WTC11 (cell line): ENCODE measurements around the gene CTNNA3. TPM values are rescaled to one million over a fixed set of nuclear protein-coding genes. Genes with fewer than 3 reads are reported as not detected.

Experiments used
- ATAC-seq: fragments of 200-7000 bp; cut with Tn5 transposase; 2 replicates; pipeline ENCODE4 v1.10.0; 2021; ENCODE audit warnings: mild to moderate bottlenecking, moderate library complexity
- CTCF ChIA-PET: fragments of 300-600 bp; sonication (Branson Sonifier 250); formaldehyde crosslinking; loops from one replicate; lab custom pipeline; 2021; ENCODE audit warnings: antibody characterized with exemption; lab: Charles Lee
- POLR2A ChIA-PET: fragments of 350-600 bp; sonication (Branson Sonifier 250); formaldehyde crosslinking; loops from one replicate; lab custom pipeline; 2021; ENCODE audit warnings: antibody characterized with exemption; lab: Charles Lee
- DNase-seq: peaks from one replicate; pipeline ENCODE4 v3.0.0; 2021; ENCODE audit warnings: low spot score
- H3K27ac Mint-ChIP-seq: 2 replicates; pipeline ENCODE4 v1.8.0; 2021; ENCODE audit warnings: mixed read lengths
- H3K27me3 Mint-ChIP-seq: 2 replicates; pipeline ENCODE4 v1.8.0; 2021; ENCODE audit warnings: low read depth, mild to moderate bottlenecking, moderate library complexity, mixed read lengths
- H3K36me3 Mint-ChIP-seq: 2 replicates; pipeline ENCODE4 v1.8.0; 2021; ENCODE audit warnings: mixed read lengths
- H3K4me1 Mint-ChIP-seq: 2 replicates; pipeline ENCODE4 v1.8.0; 2022; ENCODE audit warnings: mixed read lengths
- H3K4me3 Mint-ChIP-seq: 2 replicates; pipeline ENCODE4 v1.8.0; 2021; ENCODE audit warnings: mild to moderate bottlenecking, moderate library complexity, mixed read lengths
- H3K9me3 Mint-ChIP-seq: 2 replicates; pipeline ENCODE4 v1.8.0; 2021; ENCODE audit warnings: mixed read lengths
- EMX1 ChIP-seq: fragments of 250-450 bp; sonication (Bioruptor Pico); IDR thresholded peaks from 2 replicates; pipeline ENCODE4 v1.8.0; 2021; ENCODE audit warnings: mild to moderate bottlenecking
- FOXP1 ChIP-seq: sonication (generic); formaldehyde crosslinking; IDR thresholded peaks from 2 replicates; pipeline ENCODE4 v1.8.0; 2022; ENCODE audit warnings: missing genetic modification reagents, mild to moderate bottlenecking, moderate library complexity, borderline replicate concordance
- GABPB1 ChIP-seq: sonication (generic); formaldehyde crosslinking; IDR thresholded peaks from 2 replicates; pipeline ENCODE4 v1.8.1; 2023; ENCODE audit warnings: mild to moderate bottlenecking, missing genetic modification reagents
- GTF2I ChIP-seq: fragments of 250-450 bp; sonication (Bioruptor Pico); conservative IDR thresholded peaks from 2 replicates; pipeline ENCODE4 v1.4.0; 2021; ENCODE audit warnings: mild to moderate bottlenecking
- JAZF1 ChIP-seq: fragments of 250-450 bp; sonication (Bioruptor Pico); IDR thresholded peaks from 2 replicates; pipeline ENCODE4 v1.9.0; 2021; ENCODE audit warnings: moderate library complexity, mild to moderate bottlenecking, inconsistent platforms
- RORB ChIP-seq: fragments of 250-450 bp; sonication (Bioruptor Pico); IDR thresholded peaks from 2 replicates; pipeline ENCODE4 v1.9.0; 2021; ENCODE audit warnings: mild to moderate bottlenecking
- total RNA-seq: library from RNA; stranded (reverse); gene quantifications from 3 replicates; pipeline ENCODE4 v1.2.3, GENCODE V29; 2021
- TF ChIP-seq, protein P1 (sequence below): sonication (generic); formaldehyde crosslinking; IDR thresholded peaks from 2 replicates; pipeline ENCODE4 v1.8.1; 2023; ENCODE audit warnings: mild to moderate bottlenecking, missing genetic modification reagents, moderate library complexity
- TF ChIP-seq, protein P2 (sequence below): sonication (generic); formaldehyde crosslinking; IDR thresholded peaks from 2 replicates; pipeline ENCODE4 v1.8.1; 2022; ENCODE audit warnings: low read depth, missing genetic modification reagents, borderline replicate concordance
- TF ChIP-seq, protein P3 (sequence below): fragments of 250-450 bp; sonication (Bioruptor Pico); IDR thresholded peaks from 2 replicates; pipeline ENCODE4 v1.9.0; 2021; ENCODE audit warnings: mild to moderate bottlenecking, borderline replicate concordance
- TF ChIP-seq, protein P4 (sequence below): fragments of 200-600 bp; IDR thresholded peaks from 2 replicates; pipeline ENCODE4 v1.8.0; 2022; ENCODE audit warnings: antibody characterized with exemption
- TF ChIP-seq, protein P5 (sequence below): fragments of 250-450 bp; sonication (Bioruptor Pico); IDR thresholded peaks from 2 replicates; pipeline ENCODE4 v1.9.0; 2021; ENCODE audit warnings: mild to moderate bottlenecking
- TF ChIP-seq, protein P6 (sequence below): fragments of 250-450 bp; sonication (Bioruptor Pico); IDR thresholded peaks from 2 replicates; pipeline ENCODE4 v1.8.0; 2021; ENCODE audit warnings: mild to moderate bottlenecking
- TF ChIP-seq, protein P7 (sequence below): sonication (generic); formaldehyde crosslinking; IDR thresholded peaks from 2 replicates; pipeline ENCODE4 v1.8.1; 2023; ENCODE audit warnings: mild to moderate bottlenecking, missing genetic modification reagents

The CTNNA3 gene
- total RNA-seq, 1 experiment from 2014 or later, result 6.1 TPM

DNA sequence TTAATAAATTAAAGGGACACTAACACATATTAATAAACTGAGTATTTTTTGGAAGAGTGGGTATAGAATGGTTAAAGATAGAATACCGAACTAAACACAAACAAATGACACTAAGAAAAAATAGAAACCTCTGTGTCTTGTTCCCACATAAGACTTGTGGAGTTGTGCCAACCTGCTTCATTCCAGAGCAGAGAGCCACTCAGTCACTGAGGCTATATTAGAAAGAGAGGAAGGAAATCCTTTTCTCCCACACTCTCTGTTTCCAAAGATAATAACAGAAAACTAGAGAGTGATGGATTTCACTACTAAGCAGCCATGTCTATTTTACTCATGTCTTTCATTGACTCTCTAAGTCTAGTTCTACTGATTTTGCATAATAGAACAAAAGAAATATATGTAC is 26.0 kb downstream of the CTNNA3 start:
- CTCF ChIA-PET, result interaction anchor here (0.7 to 1.1 kb wide), 2 partner anchors 27 to 118 kb away, joined by 4 read pairs; no protein-coding TSS in a partner anchor
- H3K9me3 Mint-ChIP-seq, result no peaks in the 10 kb centered on the region
- H3K4me3 Mint-ChIP-seq, result no peak overlapping the region
- POLR2A ChIA-PET, result no interaction called here
- H3K4me1 Mint-ChIP-seq, result peaks cover 5% of the 10 kb centered on the region; the same call in 1 of the 2 replicates
- DNase-seq (no peak), ATAC-seq (no peak)
- H3K36me3 Mint-ChIP-seq, result no peaks in the 10 kb centered on the region
- no peak overlapping the region for H3K27ac Mint-ChIP-seq
- TF ChIP-seq RORB (CRISPR knock-in tag), result no peak
- TF ChIP-seq, protein P1, sequence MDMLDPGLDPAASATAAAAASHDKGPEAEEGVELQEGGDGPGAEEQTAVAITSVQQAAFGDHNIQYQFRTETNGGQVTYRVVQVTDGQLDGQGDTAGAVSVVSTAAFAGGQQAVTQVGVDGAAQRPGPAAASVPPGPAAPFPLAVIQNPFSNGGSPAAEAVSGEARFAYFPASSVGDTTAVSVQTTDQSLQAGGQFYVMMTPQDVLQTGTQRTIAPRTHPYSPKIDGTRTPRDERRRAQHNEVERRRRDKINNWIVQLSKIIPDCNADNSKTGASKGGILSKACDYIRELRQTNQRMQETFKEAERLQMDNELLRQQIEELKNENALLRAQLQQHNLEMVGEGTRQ (CRISPR knock-in tag), result no peak
- TF ChIP-seq, protein P2, sequence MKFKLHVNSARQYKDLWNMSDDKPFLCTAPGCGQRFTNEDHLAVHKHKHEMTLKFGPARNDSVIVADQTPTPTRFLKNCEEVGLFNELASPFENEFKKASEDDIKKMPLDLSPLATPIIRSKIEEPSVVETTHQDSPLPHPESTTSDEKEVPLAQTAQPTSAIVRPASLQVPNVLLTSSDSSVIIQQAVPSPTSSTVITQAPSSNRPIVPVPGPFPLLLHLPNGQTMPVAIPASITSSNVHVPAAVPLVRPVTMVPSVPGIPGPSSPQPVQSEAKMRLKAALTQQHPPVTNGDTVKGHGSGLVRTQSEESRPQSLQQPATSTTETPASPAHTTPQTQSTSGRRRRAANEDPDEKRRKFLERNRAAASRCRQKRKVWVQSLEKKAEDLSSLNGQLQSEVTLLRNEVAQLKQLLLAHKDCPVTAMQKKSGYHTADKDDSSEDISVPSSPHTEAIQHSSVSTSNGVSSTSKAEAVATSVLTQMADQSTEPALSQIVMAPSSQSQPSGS (CRISPR knock-in tag), result no peak
- no peak for TF ChIP-seq EMX1 (CRISPR knock-in tag)
- TF ChIP-seq, protein P3, sequence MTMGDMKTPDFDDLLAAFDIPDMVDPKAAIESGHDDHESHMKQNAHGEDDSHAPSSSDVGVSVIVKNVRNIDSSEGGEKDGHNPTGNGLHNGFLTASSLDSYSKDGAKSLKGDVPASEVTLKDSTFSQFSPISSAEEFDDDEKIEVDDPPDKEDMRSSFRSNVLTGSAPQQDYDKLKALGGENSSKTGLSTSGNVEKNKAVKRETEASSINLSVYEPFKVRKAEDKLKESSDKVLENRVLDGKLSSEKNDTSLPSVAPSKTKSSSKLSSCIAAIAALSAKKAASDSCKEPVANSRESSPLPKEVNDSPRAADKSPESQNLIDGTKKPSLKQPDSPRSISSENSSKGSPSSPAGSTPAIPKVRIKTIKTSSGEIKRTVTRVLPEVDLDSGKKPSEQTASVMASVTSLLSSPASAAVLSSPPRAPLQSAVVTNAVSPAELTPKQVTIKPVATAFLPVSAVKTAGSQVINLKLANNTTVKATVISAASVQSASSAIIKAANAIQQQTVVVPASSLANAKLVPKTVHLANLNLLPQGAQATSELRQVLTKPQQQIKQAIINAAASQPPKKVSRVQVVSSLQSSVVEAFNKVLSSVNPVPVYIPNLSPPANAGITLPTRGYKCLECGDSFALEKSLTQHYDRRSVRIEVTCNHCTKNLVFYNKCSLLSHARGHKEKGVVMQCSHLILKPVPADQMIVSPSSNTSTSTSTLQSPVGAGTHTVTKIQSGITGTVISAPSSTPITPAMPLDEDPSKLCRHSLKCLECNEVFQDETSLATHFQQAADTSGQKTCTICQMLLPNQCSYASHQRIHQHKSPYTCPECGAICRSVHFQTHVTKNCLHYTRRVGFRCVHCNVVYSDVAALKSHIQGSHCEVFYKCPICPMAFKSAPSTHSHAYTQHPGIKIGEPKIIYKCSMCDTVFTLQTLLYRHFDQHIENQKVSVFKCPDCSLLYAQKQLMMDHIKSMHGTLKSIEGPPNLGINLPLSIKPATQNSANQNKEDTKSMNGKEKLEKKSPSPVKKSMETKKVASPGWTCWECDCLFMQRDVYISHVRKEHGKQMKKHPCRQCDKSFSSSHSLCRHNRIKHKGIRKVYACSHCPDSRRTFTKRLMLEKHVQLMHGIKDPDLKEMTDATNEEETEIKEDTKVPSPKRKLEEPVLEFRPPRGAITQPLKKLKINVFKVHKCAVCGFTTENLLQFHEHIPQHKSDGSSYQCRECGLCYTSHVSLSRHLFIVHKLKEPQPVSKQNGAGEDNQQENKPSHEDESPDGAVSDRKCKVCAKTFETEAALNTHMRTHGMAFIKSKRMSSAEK, result no peak
- TF ChIP-seq, protein P4, sequence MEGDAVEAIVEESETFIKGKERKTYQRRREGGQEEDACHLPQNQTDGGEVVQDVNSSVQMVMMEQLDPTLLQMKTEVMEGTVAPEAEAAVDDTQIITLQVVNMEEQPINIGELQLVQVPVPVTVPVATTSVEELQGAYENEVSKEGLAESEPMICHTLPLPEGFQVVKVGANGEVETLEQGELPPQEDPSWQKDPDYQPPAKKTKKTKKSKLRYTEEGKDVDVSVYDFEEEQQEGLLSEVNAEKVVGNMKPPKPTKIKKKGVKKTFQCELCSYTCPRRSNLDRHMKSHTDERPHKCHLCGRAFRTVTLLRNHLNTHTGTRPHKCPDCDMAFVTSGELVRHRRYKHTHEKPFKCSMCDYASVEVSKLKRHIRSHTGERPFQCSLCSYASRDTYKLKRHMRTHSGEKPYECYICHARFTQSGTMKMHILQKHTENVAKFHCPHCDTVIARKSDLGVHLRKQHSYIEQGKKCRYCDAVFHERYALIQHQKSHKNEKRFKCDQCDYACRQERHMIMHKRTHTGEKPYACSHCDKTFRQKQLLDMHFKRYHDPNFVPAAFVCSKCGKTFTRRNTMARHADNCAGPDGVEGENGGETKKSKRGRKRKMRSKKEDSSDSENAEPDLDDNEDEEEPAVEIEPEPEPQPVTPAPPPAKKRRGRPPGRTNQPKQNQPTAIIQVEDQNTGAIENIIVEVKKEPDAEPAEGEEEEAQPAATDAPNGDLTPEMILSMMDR, result no peak
- TF ChIP-seq, protein P5, sequence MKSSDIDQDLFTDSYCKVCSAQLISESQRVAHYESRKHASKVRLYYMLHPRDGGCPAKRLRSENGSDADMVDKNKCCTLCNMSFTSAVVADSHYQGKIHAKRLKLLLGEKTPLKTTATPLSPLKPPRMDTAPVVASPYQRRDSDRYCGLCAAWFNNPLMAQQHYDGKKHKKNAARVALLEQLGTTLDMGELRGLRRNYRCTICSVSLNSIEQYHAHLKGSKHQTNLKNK (CRISPR knock-in tag), result no peak
- no peak for TF ChIP-seq GTF2I
- no peak for TF ChIP-seq JAZF1 (CRISPR knock-in tag)
- no peak for TF ChIP-seq FOXP1 (CRISPR knock-in tag)
- TF ChIP-seq, protein P6, sequence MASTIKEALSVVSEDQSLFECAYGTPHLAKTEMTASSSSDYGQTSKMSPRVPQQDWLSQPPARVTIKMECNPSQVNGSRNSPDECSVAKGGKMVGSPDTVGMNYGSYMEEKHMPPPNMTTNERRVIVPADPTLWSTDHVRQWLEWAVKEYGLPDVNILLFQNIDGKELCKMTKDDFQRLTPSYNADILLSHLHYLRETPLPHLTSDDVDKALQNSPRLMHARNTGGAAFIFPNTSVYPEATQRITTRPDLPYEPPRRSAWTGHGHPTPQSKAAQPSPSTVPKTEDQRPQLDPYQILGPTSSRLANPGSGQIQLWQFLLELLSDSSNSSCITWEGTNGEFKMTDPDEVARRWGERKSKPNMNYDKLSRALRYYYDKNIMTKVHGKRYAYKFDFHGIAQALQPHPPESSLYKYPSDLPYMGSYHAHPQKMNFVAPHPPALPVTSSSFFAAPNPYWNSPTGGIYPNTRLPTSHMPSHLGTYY (CRISPR knock-in tag), result no peak
- TF ChIP-seq GABPB1, result no peak
- TF ChIP-seq, all 79 proteins: peak for 0
- no peaks in the 10 kb centered on the region for H3K27me3 Mint-ChIP-seq

DNA sequence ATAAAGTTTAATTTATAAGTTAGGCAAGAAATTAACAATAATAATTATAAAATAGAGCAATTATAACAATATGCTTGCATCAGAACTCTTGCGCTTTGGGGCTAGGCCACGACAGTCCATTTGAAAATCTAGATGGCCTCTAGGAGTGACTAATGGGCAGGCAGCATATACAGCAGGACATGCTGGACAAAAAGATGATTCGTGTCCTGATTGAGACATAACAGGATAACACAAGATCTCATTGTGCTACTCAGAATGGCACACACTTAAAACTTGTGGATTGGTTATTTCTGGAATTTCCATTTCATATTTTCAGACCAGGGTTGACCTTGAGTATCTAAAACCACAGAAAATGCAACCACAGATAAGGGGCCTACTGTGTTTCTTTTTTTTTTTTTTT is 27.5 kb downstream of the CTNNA3 start:
- Mint-ChIP-seq H3K4me1 (peaks cover 5% of the 10 kb centered on the region; the same call in 1 of the 2 replicates), H3K4me3 (no peak overlapping the region), H3K27me3 (no peaks in the 10 kb centered on the region), H3K9me3 (no peaks in the 10 kb centered on the region), H3K36me3 (no peaks in the 10 kb centered on the region), H3K27ac (no peak overlapping the region)
- DNase-seq (no peak), ATAC-seq (no peak)
- TF ChIP-seq, protein P7, sequence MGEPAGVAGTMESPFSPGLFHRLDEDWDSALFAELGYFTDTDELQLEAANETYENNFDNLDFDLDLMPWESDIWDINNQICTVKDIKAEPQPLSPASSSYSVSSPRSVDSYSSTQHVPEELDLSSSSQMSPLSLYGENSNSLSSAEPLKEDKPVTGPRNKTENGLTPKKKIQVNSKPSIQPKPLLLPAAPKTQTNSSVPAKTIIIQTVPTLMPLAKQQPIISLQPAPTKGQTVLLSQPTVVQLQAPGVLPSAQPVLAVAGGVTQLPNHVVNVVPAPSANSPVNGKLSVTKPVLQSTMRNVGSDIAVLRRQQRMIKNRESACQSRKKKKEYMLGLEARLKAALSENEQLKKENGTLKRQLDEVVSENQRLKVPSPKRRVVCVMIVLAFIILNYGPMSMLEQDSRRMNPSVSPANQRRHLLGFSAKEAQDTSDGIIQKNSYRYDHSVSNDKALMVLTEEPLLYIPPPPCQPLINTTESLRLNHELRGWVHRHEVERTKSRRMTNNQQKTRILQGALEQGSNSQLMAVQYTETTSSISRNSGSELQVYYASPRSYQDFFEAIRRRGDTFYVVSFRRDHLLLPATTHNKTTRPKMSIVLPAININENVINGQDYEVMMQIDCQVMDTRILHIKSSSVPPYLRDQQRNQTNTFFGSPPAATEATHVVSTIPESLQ (CRISPR knock-in tag), result no peak
- ChIA-PET POLR2A (no interaction called here), CTCF (no interaction called here)
